GM23338 (cell line): ENCODE results near the gene CX3CR1. TPM values are rescaled to one million over a fixed set of nuclear protein-coding genes. Genes with fewer than 3 reads are reported as not detected.

Source experiments
- ATAC-seq: fragments of 200-7000 bp; cut with Tn5 transposase; 3 replicates; pipeline ENCODE4 v1.9.1; 2020
- DNase-seq: peaks from one replicate; pipeline ENCODE4 v3.0.0-alpha.2; 2015; ENCODE audit warnings: low spot score
- H2AFZ ChIP-seq: fragments of 200-600 bp; sonication (generic); 2 replicates; pipeline ENCODE4 v1.8.0; 2016; ENCODE audit warnings: antibody characterized with exemption, mild to moderate bottlenecking, moderate library complexity
- H3F3A ChIP-seq: fragments of 200-600 bp; sonication (generic); replicated peaks from 2 replicates; pipeline ENCODE4 v1.8.0; 2017; ENCODE audit warnings: antibody characterized with exemption, mixed run types, low read depth
- H3K27ac ChIP-seq: fragments of 200-600 bp; sonication (generic); 2 replicates; pipeline ENCODE4 v1.6.1; 2016; ENCODE audit warnings: low read depth
- H3K27me3 ChIP-seq: fragments of 200-600 bp; sonication (generic); 2 replicates; pipeline ENCODE4 v1.8.0; 2016; ENCODE audit warnings: mild to moderate bottlenecking, mixed run types, moderate library complexity; ENCODE audit not compliant: insufficient read depth
- H3K36me3 ChIP-seq: fragments of 200-600 bp; sonication (generic); 2 replicates; pipeline ENCODE4 v1.8.0; 2016; ENCODE audit warnings: mild to moderate bottlenecking; ENCODE audit not compliant: insufficient read depth
- H3K4me1 ChIP-seq: fragments of 200-600 bp; sonication (generic); 2 replicates; pipeline ENCODE4 v1.8.0; 2016; ENCODE audit warnings: mild to moderate bottlenecking, moderate library complexity; ENCODE audit not compliant: insufficient read depth
- H3K4me2 ChIP-seq: fragments of 200-600 bp; sonication (generic); 2 replicates; pipeline ENCODE4 v1.7.1; 2017; ENCODE audit warnings: mixed run types
- H3K4me3 ChIP-seq: fragments of 200-600 bp; sonication (generic); 2 replicates; pipeline ENCODE4 v1.6.1; 2016; ENCODE audit warnings: mixed run types
- H3K79me2 ChIP-seq: fragments of 200-600 bp; sonication (generic); replicated peaks from 2 replicates; pipeline ENCODE4 v1.8.0; 2017; ENCODE audit warnings: mild to moderate bottlenecking; ENCODE audit not compliant: insufficient read depth
- H3K9me2 ChIP-seq: fragments of 200-600 bp; sonication (generic); 2 replicates; pipeline ENCODE4 v1.8.0; 2017; ENCODE audit not compliant: insufficient read depth
- H4K20me1 ChIP-seq: fragments of 200-600 bp; sonication (generic); replicated peaks from 2 replicates; pipeline ENCODE4 v1.8.0; 2017; ENCODE audit warnings: mild to moderate bottlenecking; ENCODE audit not compliant: insufficient read depth
- H3K27ac Mint-ChIP-seq: 2 replicates; pipeline ENCODE4 v1.8.0; 2020; ENCODE audit warnings: inconsistent platforms, mild to moderate bottlenecking, moderate library complexity, mixed read lengths
- H3K27me3 Mint-ChIP-seq: 3 replicates; pipeline ENCODE4 v1.8.0; 2022; ENCODE audit warnings: low read depth, mild to moderate bottlenecking, moderate library complexity, mixed read lengths, inconsistent platforms; ENCODE audit not compliant: insufficient read depth, poor library complexity
- H3K36me3 Mint-ChIP-seq: 3 replicates; pipeline ENCODE4 v1.8.0; 2021; ENCODE audit warnings: low read depth, mild to moderate bottlenecking, inconsistent platforms, moderate library complexity, mixed read lengths
- H3K4me1 Mint-ChIP-seq: 3 replicates; pipeline ENCODE4 v1.8.0; 2020; ENCODE audit warnings: mild to moderate bottlenecking, inconsistent platforms, mixed read lengths
- H3K4me3 Mint-ChIP-seq: 3 replicates; pipeline ENCODE4 v1.8.0; 2021; ENCODE audit warnings: moderate library complexity, mild to moderate bottlenecking, inconsistent platforms, mixed read lengths
- H3K9me3 Mint-ChIP-seq: 3 replicates; pipeline ENCODE4 v1.8.0; 2020; ENCODE audit warnings: moderate library complexity, mild to moderate bottlenecking, inconsistent platforms, mixed read lengths
- CREB1 ChIP-seq: fragments of 250-450 bp; sonication (Bioruptor Pico); IDR thresholded peaks from 2 replicates; pipeline ENCODE4 v1.5.0; 2020; ENCODE audit warnings: low read depth, mild to moderate bottlenecking, moderate library complexity
- EZH2phosphoT487 ChIP-seq: fragments of 200-600 bp; sonication (generic); IDR thresholded peaks from one replicate; pipeline ENCODE4 v1.8.1; 2018; ENCODE audit warnings: antibody characterized with exemption; ENCODE audit not compliant: unreplicated experiment
- JUNB ChIP-seq: IDR thresholded peaks from one replicate; pipeline ENCODE4 v1.6.1; 2016; ENCODE audit warnings: antibody characterized with exemption; ENCODE audit not compliant: unreplicated experiment
- NANOG ChIP-seq: IDR thresholded peaks from 2 replicates; pipeline ENCODE4 v1.6.1; 2016; ENCODE audit warnings: antibody characterized with exemption, borderline replicate concordance
- POLR2AphosphoS5 ChIP-seq: IDR thresholded peaks from 2 replicates; pipeline ENCODE4 v1.6.1; 2016; ENCODE audit warnings: antibody characterized with exemption, low read depth
- STAT1 ChIP-seq: IDR thresholded peaks from one replicate; pipeline ENCODE4 v1.6.1; 2016; ENCODE audit warnings: antibody characterized with exemption; ENCODE audit not compliant: unreplicated experiment
- ZNF114 ChIP-seq: fragments of 250-450 bp; sonication (Bioruptor Pico); IDR thresholded peaks from 2 replicates; pipeline ENCODE4 v1.5.0; 2020; ENCODE audit warnings: mild to moderate bottlenecking, moderate library complexity
- ZNF331 ChIP-seq: fragments of 250-450 bp; sonication (Bioruptor Pico); IDR thresholded peaks from 2 replicates; pipeline ENCODE4 v1.5.0; 2020; ENCODE audit warnings: low read depth, mild to moderate bottlenecking, moderate library complexity
- polyA plus RNA-seq: library from polyadenylated mRNA; unstranded; fragments of >200 nt; fragmentation: Nextera tagmentation; extraction: Ambion mirVana; gene quantifications from 2 replicates; pipeline ENCODE4 v1.2.1, GENCODE V29; 2016
- total RNA-seq: library from RNA; depleted of rRNA; stranded (reverse); fragments of >200 nt; shearing (Covaris generic); gene quantifications from 2 replicates; pipeline ENCODE4 v1.2.3, GENCODE V29; 2014
- TF ChIP-seq, protein P1 (sequence below): IDR thresholded peaks from 2 replicates; pipeline ENCODE4 v1.6.1; 2016; ENCODE audit warnings: antibody characterized with exemption
- TF ChIP-seq, protein P2 (sequence below): IDR thresholded peaks from one replicate; pipeline ENCODE4 v1.6.1; 2018; ENCODE audit warnings: antibody characterized with exemption; ENCODE audit not compliant: unreplicated experiment
- TF ChIP-seq, protein P3 (sequence below), 2 experiments: fragments of 200-600 bp in 1 of 2; sonication (generic) in 1 of 2; conservative IDR thresholded peaks; 2 replicates each; pipeline versions ENCODE4 v1.5.1 to v1.6.1; 2016 to 2017; ENCODE audit warnings: antibody characterized with exemption in 2 of 2, low read depth in 2 of 2, mild to moderate bottlenecking in 2 of 2, moderate library complexity in 1 of 2
- TF ChIP-seq, protein P4 (sequence below): fragments of 250-450 bp; sonication (Bioruptor Pico); IDR thresholded peaks from 2 replicates; pipeline ENCODE4 v1.5.0; 2020; ENCODE audit warnings: mild to moderate bottlenecking, moderate library complexity

Gene CX3CR1
- total and polyA plus RNA-seq, 2 experiments from 2014 or later, result 0.24 to 0.42 TPM

DNA sequence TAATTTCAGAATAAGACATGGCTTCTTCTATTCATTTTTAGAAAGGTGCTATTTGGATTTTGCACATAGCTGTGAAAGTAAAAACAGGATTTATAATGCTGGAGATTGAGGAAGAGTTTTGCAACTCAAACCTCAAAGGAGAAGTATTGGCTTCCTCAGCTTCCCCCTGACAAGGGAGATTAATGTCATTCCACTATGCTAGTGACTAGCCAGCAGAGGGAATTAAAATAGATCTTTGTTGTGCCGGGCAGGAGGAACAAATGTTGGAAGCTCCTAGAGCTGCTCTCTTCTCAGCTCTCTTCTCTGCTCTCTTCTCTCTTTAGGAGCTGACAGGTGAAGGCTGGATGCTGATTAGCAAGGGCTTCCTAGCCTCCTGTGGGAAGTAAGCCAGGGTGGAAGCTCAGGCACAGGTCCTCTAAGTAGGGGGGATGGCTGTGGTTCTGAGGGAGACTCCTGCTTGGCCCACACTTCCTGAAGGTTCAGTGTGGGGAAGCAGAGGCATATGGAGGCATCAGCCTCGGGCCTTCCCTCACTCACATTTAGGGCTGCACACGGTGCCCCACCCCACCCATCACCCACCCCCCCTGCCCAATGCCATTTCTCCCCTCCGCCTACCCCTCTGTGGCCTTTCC, 29.6 kb downstream of the CX3CR1 start:
- no peaks in the 10 kb centered on the region for H3K36me3 Mint-ChIP-seq
- H3K27ac Mint-ChIP-seq, result no peak overlapping the region
- H3K4me3 Mint-ChIP-seq, result no peak overlapping the region
- no peaks in the 10 kb centered on the region for H3K27me3 Mint-ChIP-seq
- H3K27me3 ChIP-seq, result no peaks in the 10 kb centered on the region
- H3K4me3 ChIP-seq, result no peak overlapping the region
- no peaks in the 10 kb centered on the region for H3K4me1 ChIP-seq
- H3K4me2 ChIP-seq, result no peak overlapping the region
- ATAC-seq (no peak), DNase-seq (no peak)
- H3K79me2 ChIP-seq, result no peaks in the 10 kb centered on the region
- no peaks in the 10 kb centered on the region for H3K9me3 Mint-ChIP-seq
- H3K4me1 Mint-ChIP-seq, result peaks cover 2% of the 10 kb centered on the region; the same call in 1 of the 3 replicates
- no peaks in the 10 kb centered on the region for H3K9me2 ChIP-seq
- no peaks in the 10 kb centered on the region for H3K36me3 ChIP-seq
- no peak overlapping the region for H2AFZ ChIP-seq
- H4K20me1 ChIP-seq, result no peaks in the 10 kb centered on the region
- H3F3A ChIP-seq, result no peaks in the 10 kb centered on the region
- TF ChIP-seq ZNF114 (CRISPR knock-in tag) (no peak), NANOG (no peak), EZH2phosphoT487 (no peak), POLR2AphosphoS5 (no peak), CREB1 (CRISPR knock-in tag) (no peak), STAT1 (no peak), JUNB (no peak), ZNF331 (CRISPR knock-in tag) (no peak)
- TF ChIP-seq, protein P1, sequence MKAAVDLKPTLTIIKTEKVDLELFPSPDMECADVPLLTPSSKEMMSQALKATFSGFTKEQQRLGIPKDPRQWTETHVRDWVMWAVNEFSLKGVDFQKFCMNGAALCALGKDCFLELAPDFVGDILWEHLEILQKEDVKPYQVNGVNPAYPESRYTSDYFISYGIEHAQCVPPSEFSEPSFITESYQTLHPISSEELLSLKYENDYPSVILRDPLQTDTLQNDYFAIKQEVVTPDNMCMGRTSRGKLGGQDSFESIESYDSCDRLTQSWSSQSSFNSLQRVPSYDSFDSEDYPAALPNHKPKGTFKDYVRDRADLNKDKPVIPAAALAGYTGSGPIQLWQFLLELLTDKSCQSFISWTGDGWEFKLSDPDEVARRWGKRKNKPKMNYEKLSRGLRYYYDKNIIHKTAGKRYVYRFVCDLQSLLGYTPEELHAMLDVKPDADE, result no peak
- TF ChIP-seq, protein P2, sequence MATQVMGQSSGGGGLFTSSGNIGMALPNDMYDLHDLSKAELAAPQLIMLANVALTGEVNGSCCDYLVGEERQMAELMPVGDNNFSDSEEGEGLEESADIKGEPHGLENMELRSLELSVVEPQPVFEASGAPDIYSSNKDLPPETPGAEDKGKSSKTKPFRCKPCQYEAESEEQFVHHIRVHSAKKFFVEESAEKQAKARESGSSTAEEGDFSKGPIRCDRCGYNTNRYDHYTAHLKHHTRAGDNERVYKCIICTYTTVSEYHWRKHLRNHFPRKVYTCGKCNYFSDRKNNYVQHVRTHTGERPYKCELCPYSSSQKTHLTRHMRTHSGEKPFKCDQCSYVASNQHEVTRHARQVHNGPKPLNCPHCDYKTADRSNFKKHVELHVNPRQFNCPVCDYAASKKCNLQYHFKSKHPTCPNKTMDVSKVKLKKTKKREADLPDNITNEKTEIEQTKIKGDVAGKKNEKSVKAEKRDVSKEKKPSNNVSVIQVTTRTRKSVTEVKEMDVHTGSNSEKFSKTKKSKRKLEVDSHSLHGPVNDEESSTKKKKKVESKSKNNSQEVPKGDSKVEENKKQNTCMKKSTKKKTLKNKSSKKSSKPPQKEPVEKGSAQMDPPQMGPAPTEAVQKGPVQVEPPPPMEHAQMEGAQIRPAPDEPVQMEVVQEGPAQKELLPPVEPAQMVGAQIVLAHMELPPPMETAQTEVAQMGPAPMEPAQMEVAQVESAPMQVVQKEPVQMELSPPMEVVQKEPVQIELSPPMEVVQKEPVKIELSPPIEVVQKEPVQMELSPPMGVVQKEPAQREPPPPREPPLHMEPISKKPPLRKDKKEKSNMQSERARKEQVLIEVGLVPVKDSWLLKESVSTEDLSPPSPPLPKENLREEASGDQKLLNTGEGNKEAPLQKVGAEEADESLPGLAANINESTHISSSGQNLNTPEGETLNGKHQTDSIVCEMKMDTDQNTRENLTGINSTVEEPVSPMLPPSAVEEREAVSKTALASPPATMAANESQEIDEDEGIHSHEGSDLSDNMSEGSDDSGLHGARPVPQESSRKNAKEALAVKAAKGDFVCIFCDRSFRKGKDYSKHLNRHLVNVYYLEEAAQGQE, result no peak
- TF ChIP-seq, protein P3, sequence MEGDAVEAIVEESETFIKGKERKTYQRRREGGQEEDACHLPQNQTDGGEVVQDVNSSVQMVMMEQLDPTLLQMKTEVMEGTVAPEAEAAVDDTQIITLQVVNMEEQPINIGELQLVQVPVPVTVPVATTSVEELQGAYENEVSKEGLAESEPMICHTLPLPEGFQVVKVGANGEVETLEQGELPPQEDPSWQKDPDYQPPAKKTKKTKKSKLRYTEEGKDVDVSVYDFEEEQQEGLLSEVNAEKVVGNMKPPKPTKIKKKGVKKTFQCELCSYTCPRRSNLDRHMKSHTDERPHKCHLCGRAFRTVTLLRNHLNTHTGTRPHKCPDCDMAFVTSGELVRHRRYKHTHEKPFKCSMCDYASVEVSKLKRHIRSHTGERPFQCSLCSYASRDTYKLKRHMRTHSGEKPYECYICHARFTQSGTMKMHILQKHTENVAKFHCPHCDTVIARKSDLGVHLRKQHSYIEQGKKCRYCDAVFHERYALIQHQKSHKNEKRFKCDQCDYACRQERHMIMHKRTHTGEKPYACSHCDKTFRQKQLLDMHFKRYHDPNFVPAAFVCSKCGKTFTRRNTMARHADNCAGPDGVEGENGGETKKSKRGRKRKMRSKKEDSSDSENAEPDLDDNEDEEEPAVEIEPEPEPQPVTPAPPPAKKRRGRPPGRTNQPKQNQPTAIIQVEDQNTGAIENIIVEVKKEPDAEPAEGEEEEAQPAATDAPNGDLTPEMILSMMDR (conservative IDR thresholded peaks at IDR 0.05; ENCODE audit: low read depth in 2 of 2), result no peak
- TF ChIP-seq, protein P4, sequence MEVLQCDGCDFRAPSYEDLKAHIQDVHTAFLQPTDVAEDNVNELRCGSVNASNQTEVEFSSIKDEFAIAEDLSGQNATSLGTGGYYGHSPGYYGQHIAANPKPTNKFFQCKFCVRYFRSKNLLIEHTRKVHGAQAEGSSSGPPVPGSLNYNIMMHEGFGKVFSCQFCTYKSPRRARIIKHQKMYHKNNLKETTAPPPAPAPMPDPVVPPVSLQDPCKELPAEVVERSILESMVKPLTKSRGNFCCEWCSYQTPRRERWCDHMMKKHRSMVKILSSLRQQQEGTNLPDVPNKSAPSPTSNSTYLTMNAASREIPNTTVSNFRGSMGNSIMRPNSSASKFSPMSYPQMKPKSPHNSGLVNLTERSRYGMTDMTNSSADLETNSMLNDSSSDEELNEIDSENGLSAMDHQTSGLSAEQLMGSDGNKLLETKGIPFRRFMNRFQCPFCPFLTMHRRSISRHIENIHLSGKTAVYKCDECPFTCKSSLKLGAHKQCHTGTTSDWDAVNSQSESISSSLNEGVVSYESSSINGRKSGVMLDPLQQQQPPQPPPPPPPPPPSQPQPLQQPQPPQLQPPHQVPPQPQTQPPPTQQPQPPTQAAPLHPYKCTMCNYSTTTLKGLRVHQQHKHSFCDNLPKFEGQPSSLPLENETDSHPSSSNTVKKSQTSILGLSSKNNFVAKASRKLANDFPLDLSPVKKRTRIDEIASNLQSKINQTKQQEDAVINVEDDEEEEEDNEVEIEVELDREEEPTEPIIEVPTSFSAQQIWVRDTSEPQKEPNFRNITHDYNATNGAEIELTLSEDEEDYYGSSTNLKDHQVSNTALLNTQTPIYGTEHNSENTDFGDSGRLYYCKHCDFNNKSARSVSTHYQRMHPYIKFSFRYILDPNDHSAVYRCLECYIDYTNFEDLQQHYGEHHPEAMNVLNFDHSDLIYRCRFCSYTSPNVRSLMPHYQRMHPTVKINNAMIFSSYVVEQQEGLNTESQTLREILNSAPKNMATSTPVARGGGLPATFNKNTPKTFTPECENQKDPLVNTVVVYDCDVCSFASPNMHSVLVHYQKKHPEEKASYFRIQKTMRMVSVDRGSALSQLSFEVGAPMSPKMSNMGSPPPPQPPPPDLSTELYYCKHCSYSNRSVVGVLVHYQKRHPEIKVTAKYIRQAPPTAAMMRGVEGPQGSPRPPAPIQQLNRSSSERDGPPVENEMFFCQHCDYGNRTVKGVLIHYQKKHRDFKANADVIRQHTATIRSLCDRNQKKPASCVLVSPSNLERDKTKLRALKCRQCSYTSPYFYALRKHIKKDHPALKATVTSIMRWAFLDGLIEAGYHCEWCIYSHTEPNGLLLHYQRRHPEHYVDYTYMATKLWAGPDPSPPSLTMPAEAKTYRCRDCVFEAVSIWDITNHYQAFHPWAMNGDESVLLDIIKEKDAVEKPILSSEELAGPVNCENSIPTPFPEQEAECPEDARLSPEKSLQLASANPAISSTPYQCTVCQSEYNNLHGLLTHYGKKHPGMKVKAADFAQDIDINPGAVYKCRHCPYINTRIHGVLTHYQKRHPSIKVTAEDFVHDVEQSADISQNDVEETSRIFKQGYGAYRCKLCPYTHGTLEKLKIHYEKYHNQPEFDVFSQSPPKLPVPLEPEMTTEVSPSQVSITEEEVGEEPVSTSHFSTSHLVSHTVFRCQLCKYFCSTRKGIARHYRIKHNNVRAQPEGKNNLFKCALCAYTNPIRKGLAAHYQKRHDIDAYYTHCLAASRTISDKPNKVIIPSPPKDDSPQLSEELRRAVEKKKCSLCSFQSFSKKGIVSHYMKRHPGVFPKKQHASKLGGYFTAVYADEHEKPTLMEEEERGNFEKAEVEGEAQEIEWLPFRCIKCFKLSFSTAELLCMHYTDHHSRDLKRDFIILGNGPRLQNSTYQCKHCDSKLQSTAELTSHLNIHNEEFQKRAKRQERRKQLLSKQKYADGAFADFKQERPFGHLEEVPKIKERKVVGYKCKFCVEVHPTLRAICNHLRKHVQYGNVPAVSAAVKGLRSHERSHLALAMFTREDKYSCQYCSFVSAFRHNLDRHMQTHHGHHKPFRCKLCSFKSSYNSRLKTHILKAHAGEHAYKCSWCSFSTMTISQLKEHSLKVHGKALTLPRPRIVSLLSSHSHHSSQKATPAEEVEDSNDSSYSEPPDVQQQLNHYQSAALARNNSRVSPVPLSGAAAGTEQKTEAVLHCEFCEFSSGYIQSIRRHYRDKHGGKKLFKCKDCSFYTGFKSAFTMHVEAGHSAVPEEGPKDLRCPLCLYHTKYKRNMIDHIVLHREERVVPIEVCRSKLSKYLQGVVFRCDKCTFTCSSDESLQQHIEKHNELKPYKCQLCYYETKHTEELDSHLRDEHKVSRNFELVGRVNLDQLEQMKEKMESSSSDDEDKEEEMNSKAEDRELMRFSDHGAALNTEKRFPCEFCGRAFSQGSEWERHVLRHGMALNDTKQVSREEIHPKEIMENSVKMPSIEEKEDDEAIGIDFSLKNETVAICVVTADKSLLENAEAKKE (CRISPR knock-in tag), result no peak
- no peak overlapping the region for H3K27ac ChIP-seq
